Measurements from ENCODE around the gene MAGI1. TPM values are rescaled to one million over a fixed set of nuclear protein-coding genes. Genes with fewer than 3 reads are reported as not detected.

MAGI1 gene
- total and polyA plus RNA-seq, 7 donors: 10.2 to 54.0 (median 29.8) TPM

GRCh38 chr3:65955792-65956477, 82.8 kb downstream of the MAGI1 start:
- intact Hi-C loops (cut with DNase I): no loop called here
- 16 to 61% methylated on average over 10 of the region's 10 CpGs for WGBS, 2 donors

GRCh38 chr3:65953881-65954733, 84.6 kb downstream of the MAGI1 start:
- Histone ChIP-seq H3K27me3 (no peaks in the 10 kb centered on the region), H3K4me3 (peak overlapping the region in 3 of 4 donors; percentile 23 to 30 (median 29)), H3K27ac (peak overlapping the region; percentile 2 to 60 (median 17)), H3K36me3 (no peaks in the 10 kb centered on the region), H3K9me3 (no peaks in the 10 kb centered on the region), H3K4me1 (peaks cover 0 to 25% (median 20%) of the 10 kb centered on the region in 4 donors)
- intact Hi-C loops (cut with DNase I): loop anchor here (5.0 kb wide), 1 partner anchor 83 kb away; the partner anchor contains the start of gene MAGI1
- no peak for DNase-seq
- 12 to 55% methylated on average over 16 of the region's 16 CpGs for WGBS, 2 donors
- TF ChIP-seq EP300 (IDR thresholded peaks at IDR 0.05): no peak
- TF ChIP-seq POLR2AphosphoS5 (IDR thresholded peaks at IDR 0.05): no peak
- TF ChIP-seq POLR2A (IDR thresholded peaks at IDR 0.05): no peak
- TF ChIP-seq CTCF (IDR thresholded peaks at IDR 0.05): no peak

More at GRCh38 chr3:65955792-65956477, 82.8 kb downstream of the MAGI1 start:
- H3K27ac ChIP-seq: no peak overlapping the region
- H3K4me3 ChIP-seq: no peak overlapping the region
- no peaks in the 10 kb centered on the region for H3K9me3 ChIP-seq
- TF ChIP-seq EP300 (IDR thresholded peaks at IDR 0.05) (no peak), POLR2A (IDR thresholded peaks at IDR 0.05) (no peak)
- H3K4me1 ChIP-seq: peaks cover 0 to 25% (median 20%) of the 10 kb centered on the region in 4 donors
- no peaks in the 10 kb centered on the region for H3K27me3 ChIP-seq
- no peak for DNase-seq
- no peaks in the 10 kb centered on the region for H3K36me3 ChIP-seq

- H3K9me3 ChIP-seq: no peaks in the 10 kb centered on the region
- intact Hi-C loops (cut with DNase I): loop anchor here (5.0 kb wide), 1 partner anchor 84 kb away; the partner anchor contains the start of gene MAGI1
- no peak for TF ChIP-seq CTCF (IDR thresholded peaks at IDR 0.05)
- TF ChIP-seq EP300 (IDR thresholded peaks at IDR 0.05): no peak
- TF ChIP-seq POLR2A (IDR thresholded peaks at IDR 0.05): no peak
- TF ChIP-seq POLR2AphosphoS5 (IDR thresholded peaks at IDR 0.05): no peak
- H3K4me3 ChIP-seq: no peak overlapping the region
- DNase-seq: no peak
- WGBS, 2 donors: 16 to 65% methylated on average over 5 of the region's 5 CpGs
- peak overlapping the region; percentile 2 to 60 (median 17) for H3K27ac ChIP-seq
- H3K36me3 ChIP-seq: no peaks in the 10 kb centered on the region
- H3K4me1 ChIP-seq: peaks cover 0 to 32% (median 24%) of the 10 kb centered on the region in 4 donors
- no peaks in the 10 kb centered on the region for H3K27me3 ChIP-seq
Observed at GRCh38 chr3:65953301-65953812, 85.4 kb downstream of the MAGI1 start.

GRCh38 chr3:65952842-65953241, 85.9 kb downstream of the MAGI1 start:
- H3K4me1 ChIP-seq: peaks cover 0 to 32% (median 25%) of the 10 kb centered on the region in 4 donors

More at GRCh38 chr3:65952842-65953241, 85.9 kb downstream of the MAGI1 start:
- intact Hi-C loops (cut with DNase I): loop anchor here (5.0 kb wide), 1 partner anchor 84 kb away; the partner anchor contains the start of gene MAGI1
- WGBS, 2 donors: 30 to 72% methylated on average over 1 of the region's 1 CpG
- Histone ChIP-seq H3K4me3 (no peak overlapping the region), H3K36me3 (no peaks in the 10 kb centered on the region), H3K9me3 (no peaks in the 10 kb centered on the region), H3K27ac (peak overlapping the region; percentile 2 to 60 (median 17)), H3K27me3 (no peaks in the 10 kb centered on the region)
- no peak for DNase-seq
- no peak for TF ChIP-seq EP300 (IDR thresholded peaks at IDR 0.05)
- TF ChIP-seq CTCF (IDR thresholded peaks at IDR 0.05): no peak
- TF ChIP-seq POLR2A (IDR thresholded peaks at IDR 0.05): no peak
- TF ChIP-seq POLR2AphosphoS5 (IDR thresholded peaks at IDR 0.05): no peak
